Neutrophil (primary cell): ENCODE data around the gene ACKR2.

Source experiments
- H3K27ac ChIP-seq: fragments of 200-600 bp; sonication (generic); 2 replicates; pipeline ENCODE4 v1.5.1; 2016; ENCODE audit warnings: mild to moderate bottlenecking, moderate library complexity
- H3K27me3 ChIP-seq: fragments of 200-600 bp; sonication (generic); 2 replicates; pipeline ENCODE4 v1.6.0; 2016; ENCODE audit warnings: mild to moderate bottlenecking
- H3K36me3 ChIP-seq: fragments of 200-600 bp; sonication (generic); 2 replicates; pipeline ENCODE4 v1.5.1; 2017
- H3K4me1 ChIP-seq, 2 experiments: fragments of 200-600 bp in 1 of 2; sonication (generic) in 1 of 2; 1 replicate in 1 of 2; 2 replicates in 1 of 2; pipeline versions ENCODE4 v1.5.1 to v1.6.1; 2013 to 2016; ENCODE audit warnings: low read depth in 1 of 2, low read length in 1 of 2, mild to moderate bottlenecking in 1 of 2, moderate library complexity in 1 of 2; ENCODE audit not compliant: control insufficient read depth in 1 of 2, insufficient read depth in 1 of 2
- H3K4me3 ChIP-seq, 2 experiments: fragments of 200-600 bp in 1 of 2; sonication (generic) in 1 of 2; 1 replicate in 1 of 2; 2 replicates in 1 of 2; pipeline ENCODE4 v1.5.1; 2013 to 2016; ENCODE audit warnings: low read depth in 1 of 2, low read length in 1 of 2, mild to moderate bottlenecking in 1 of 2, moderate library complexity in 1 of 2
- H3K9me3 ChIP-seq: fragments of 200-600 bp; sonication (generic); 2 replicates; pipeline ENCODE4 v1.5.1; 2016
- CTCF ChIP-seq: fragments of 200-600 bp; sonication (generic); IDR thresholded peaks from 2 replicates; pipeline ENCODE4 v1.5.1; 2016; ENCODE audit warnings: antibody characterized with exemption

ACKR2 gene

GRCh38 chr3:42911551-42911950 is 102.3 kb downstream of the ACKR2 start:
- no peak overlapping the region for H3K4me3 ChIP-seq
- no peak overlapping the region for H3K27ac ChIP-seq
- no peak for TF ChIP-seq CTCF
- peaks cover 10% of the 10 kb centered on the region for H3K9me3 ChIP-seq
- H3K36me3 ChIP-seq = no peaks in the 10 kb centered on the region
- H3K4me1 ChIP-seq = peaks cover 3% of the 10 kb centered on the region in 2 experiments
- peaks cover 18% of the 10 kb centered on the region for H3K27me3 ChIP-seq

GRCh38 chr3:42914771-42915515 is 105.7 kb downstream of the ACKR2 start:
- Histone ChIP-seq H3K27ac (no peak overlapping the region), H3K4me3 (no peak overlapping the region), H3K27me3 (no peaks in the 10 kb centered on the region), H3K36me3 (no peaks in the 10 kb centered on the region), H3K4me1 (no peaks in the 10 kb centered on the region), H3K9me3 (peaks cover 13% of the 10 kb centered on the region)
- no peak for TF ChIP-seq CTCF
